PC-3 (cell line): ENCODE data around the gene GRM1. TPM values are rescaled to one million over a fixed set of nuclear protein-coding genes. Genes with fewer than 3 reads are reported as not detected.
A peak's percentile ranks its signal among the peaks of the same experiment; 100 is the strongest.

Experiments used
- ATAC-seq: fragments of 200-7000 bp; cut with Tn5 transposase; 2 replicates; pipeline ENCODE4 v1.9.1; 2020; ENCODE audit warnings: mild to moderate bottlenecking, moderate library complexity
- BruUV-seq: library from RNA; stranded (reverse); fragments of 400-500 nt; replicated peaks from 2 replicates; lab custom pipeline; 2021; lab: Mats Ljungman, UMichigan
- CTCF ChIA-PET: fragments of 300-600 bp; sonication (Branson Sonifier 250); formaldehyde crosslinking; loops from one replicate; lab custom pipeline; 2022; ENCODE audit warnings: antibody characterized with exemption; lab: Charles Lee
- POLR2A ChIA-PET: fragments of 300-600 bp; sonication (Branson Sonifier 250); formaldehyde crosslinking; loops from one replicate; lab custom pipeline; 2022; ENCODE audit warnings: antibody characterized with exemption; ENCODE audit not compliant: unreplicated experiment; lab: Charles Lee
- DNase-seq: peaks from one replicate; pipeline ENCODE4 v3.0.0-alpha.2; 2015
- H2AFZ ChIP-seq: fragments of 300-600 bp; sonication (generic); 2 replicates; pipeline ENCODE4 v1.6.0; 2016; ENCODE audit warnings: antibody characterized with exemption, low read length
- H3F3A ChIP-seq: fragments of 300-600 bp; sonication (generic); one replicate; pipeline ENCODE4 v1.6.0; 2017; ENCODE audit warnings: antibody characterized with exemption, low read length, control low read depth, mild to moderate bottlenecking; ENCODE audit not compliant: unreplicated experiment
- H3K27ac ChIP-seq: fragments of 300-600 bp; sonication (generic); 2 replicates; pipeline ENCODE4 v1.5.1; 2016; ENCODE audit warnings: mild to moderate bottlenecking, low read length
- H3K27me3 ChIP-seq: fragments of 300-600 bp; sonication (generic); 2 replicates; pipeline ENCODE4 v1.6.1; 2016; ENCODE audit warnings: low read length, mixed read lengths
- H3K36me3 ChIP-seq: fragments of 300-600 bp; sonication (generic); 2 replicates; pipeline ENCODE4 v1.6.1; 2016; ENCODE audit warnings: low read depth, mixed run types, low read length, mixed read lengths
- H3K4me1 ChIP-seq: fragments of 300-600 bp; sonication (generic); 2 replicates; pipeline ENCODE4 v1.5.1; 2016; ENCODE audit warnings: low read length; ENCODE audit not compliant: insufficient read depth
- H3K4me2 ChIP-seq: fragments of 300-600 bp; sonication (generic); 2 replicates; pipeline ENCODE4 v1.6.0; 2016; ENCODE audit warnings: low read length
- H3K4me3 ChIP-seq: fragments of 300-600 bp; sonication (generic); 2 replicates; pipeline ENCODE4 v1.5.1; 2016; ENCODE audit warnings: mild to moderate bottlenecking, low read length, mixed read lengths
- H3K79me2 ChIP-seq: fragments of 300-600 bp; sonication (generic); 2 replicates; pipeline ENCODE4 v1.6.1; 2017; ENCODE audit warnings: low read length, mixed read lengths
- H3K9ac ChIP-seq: fragments of 300-600 bp; sonication (generic); 2 replicates; pipeline ENCODE4 v1.6.0; 2016; ENCODE audit warnings: mild to moderate bottlenecking, low read length
- H3K9me2 ChIP-seq: fragments of 300-600 bp; sonication (generic); replicated peaks from 2 replicates; pipeline ENCODE4 v1.6.1; 2016; ENCODE audit warnings: mixed run types, low read length, mixed read lengths
- H3K9me3 ChIP-seq: fragments of 300-600 bp; sonication (generic); 2 replicates; pipeline ENCODE4 v1.6.1; 2016; ENCODE audit warnings: low read length, mixed read lengths
- H4K20me1 ChIP-seq: fragments of 300-600 bp; sonication (generic); 2 replicates; pipeline ENCODE4 v1.6.1; 2016; ENCODE audit warnings: low read length, mixed read lengths
- CTCF ChIP-seq: fragments of 300-600 bp; sonication (generic); conservative IDR thresholded peaks from 2 replicates; pipeline ENCODE4 v1.5.1; 2017; ENCODE audit warnings: antibody characterized with exemption, low read depth, mild to moderate bottlenecking, low read length
- EZH2 ChIP-seq: fragments of 300-600 bp; sonication (generic); IDR thresholded peaks from one replicate; pipeline ENCODE4 v1.6.1; 2017; ENCODE audit warnings: antibody characterized with exemption, mild to moderate bottlenecking, low read length; ENCODE audit not compliant: unreplicated experiment
- EZH2phosphoT487 ChIP-seq: fragments of 300-600 bp; sonication (generic); IDR thresholded peaks from 2 replicates; pipeline ENCODE4 v1.6.1; 2018; ENCODE audit warnings: mild to moderate bottlenecking, antibody characterized with exemption, low read length, borderline replicate concordance
- intact Hi-C: fragments of 100-400 bp; cut with micrococcal nuclease; formaldehyde crosslinking; loops from 2 replicates; pipeline ENCODE4 v1.9.0; 2023
- total RNA-seq: library from RNA; depleted of rRNA; stranded (reverse); fragments of >200 nt; gene quantifications from 2 replicates; pipeline ENCODE4 v1.2.3, GENCODE V29; 2014

Gene GRM1
- total RNA-seq, 1 experiment from 2014 or later, result 0.11 TPM

GRCh38 chr6:146410851-146411595, 382.2 kb downstream of the GRM1 start:
- Histone ChIP-seq H4K20me1 (no peaks in the 10 kb centered on the region), H3F3A (no peaks in the 10 kb centered on the region), H3K36me3 (no peaks in the 10 kb centered on the region), H3K9me3 (no peaks in the 10 kb centered on the region), H3K4me1 (no peaks in the 10 kb centered on the region), H3K4me2 (no peak overlapping the region), H3K9ac (no peak overlapping the region), H3K9me2 (no peaks in the 10 kb centered on the region), H3K79me2 (no peaks in the 10 kb centered on the region), H3K27me3 (no peaks in the 10 kb centered on the region), H3K4me3 (no peak overlapping the region), H3K27ac (no peak overlapping the region), H2AFZ (no peak overlapping the region)
- no TSS peak for BruUV-seq
- intact Hi-C loops, result no loop called here
- peak; percentile 37 for ATAC-seq
- CTCF ChIA-PET, result no interaction called here
- DNase-seq, result peak; percentile 25
- TF ChIP-seq EZH2, result no peak
- TF ChIP-seq CTCF, result no peak
- TF ChIP-seq EZH2phosphoT487, result no peak
- POLR2A ChIA-PET, result interaction anchor here (0.7 kb wide), 1 partner anchor 1671 kb away, joined by 4 read pairs; no protein-coding TSS in a partner anchor

GRCh38 chr6:146419576-146419975, 390.7 kb downstream of the GRM1 start:
- Histone ChIP-seq H3K9me2 (no peaks in the 10 kb centered on the region), H3F3A (no peaks in the 10 kb centered on the region), H3K27ac (no peak overlapping the region), H3K4me2 (no peak overlapping the region), H3K9me3 (no peaks in the 10 kb centered on the region), H3K79me2 (no peaks in the 10 kb centered on the region), H2AFZ (no peak overlapping the region), H3K4me3 (no peak overlapping the region), H3K9ac (no peak overlapping the region), H3K36me3 (no peaks in the 10 kb centered on the region), H4K20me1 (no peaks in the 10 kb centered on the region), H3K27me3 (peaks cover 4% of the 10 kb centered on the region; the same call in 1 of the 2 replicates), H3K4me1 (no peaks in the 10 kb centered on the region)
- BruUV-seq, result no TSS peak
- POLR2A ChIA-PET, result no interaction called here
- DNase-seq, result no peak
- ATAC-seq, result no peak
- CTCF ChIA-PET, result no interaction called here
- TF ChIP-seq EZH2phosphoT487 (no peak), CTCF (no peak), EZH2 (no peak)
- intact Hi-C loops, result no loop called here

DNA sequence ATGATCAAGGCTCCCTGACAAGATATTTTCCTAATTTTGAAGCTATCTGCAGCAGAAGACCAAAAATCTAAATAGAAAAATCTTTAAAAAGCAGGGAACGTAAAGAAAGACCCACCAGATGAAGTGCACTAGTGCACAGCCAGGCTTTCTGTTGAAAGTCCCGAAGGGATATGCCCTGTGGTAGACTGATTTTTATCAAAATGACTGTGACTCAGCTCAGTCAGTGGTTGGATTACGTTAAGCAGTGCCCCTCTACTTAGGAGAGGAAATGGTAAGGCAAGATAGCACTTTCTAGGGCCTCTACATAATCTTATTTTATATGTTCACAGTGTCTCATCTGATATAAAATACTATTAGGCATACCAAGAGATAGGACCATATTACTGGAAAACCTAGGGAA, 391.4 kb downstream of the GRM1 start:
- DNase-seq (no peak), ATAC-seq (no peak)
- H3K4me1 ChIP-seq, result no peaks in the 10 kb centered on the region
- no TSS peak for BruUV-seq
- intact Hi-C loops, result no loop called here
- peaks cover 4% of the 10 kb centered on the region; the same call in 1 of the 2 replicates for H3K27me3 ChIP-seq
- no peaks in the 10 kb centered on the region for H3F3A ChIP-seq
- no peak overlapping the region for H3K9ac ChIP-seq
- TF ChIP-seq CTCF (no peak), EZH2phosphoT487 (no peak)
- ChIA-PET CTCF (no interaction called here), POLR2A (no interaction called here)
- no peak overlapping the region for H3K27ac ChIP-seq
- H3K36me3 ChIP-seq, result no peaks in the 10 kb centered on the region
- no peaks in the 10 kb centered on the region for H3K9me3 ChIP-seq
- H3K9me2 ChIP-seq, result no peaks in the 10 kb centered on the region
- no peaks in the 10 kb centered on the region for H3K79me2 ChIP-seq
- no peak overlapping the region for H2AFZ ChIP-seq
- H3K4me3 ChIP-seq, result no peak overlapping the region
- H3K4me2 ChIP-seq, result no peak overlapping the region
- H4K20me1 ChIP-seq, result no peaks in the 10 kb centered on the region
